HEK293T (cell line): Measurements from ENCODE around the gene ANGPT4.

Experiments used
- ARNT ChIP-seq: fragments of 450-650 bp; IDR thresholded peaks from 2 replicates; pipeline ENCODE4 v1.6.1; 2017; ENCODE audit warnings: mild to moderate bottlenecking
- BHLHE40 ChIP-seq: fragments of 450-650 bp; IDR thresholded peaks from 2 replicates; pipeline ENCODE4 v1.6.1; 2016; ENCODE audit warnings: mild to moderate bottlenecking, moderate library complexity, borderline replicate concordance
- FOXA1 ChIP-seq: fragments of 450-650 bp; IDR thresholded peaks from 2 replicates; pipeline ENCODE4 v1.6.1; 2016; ENCODE audit warnings: mild to moderate bottlenecking
- FOXK2 ChIP-seq: fragments of 450-650 bp; IDR thresholded peaks from 2 replicates; pipeline ENCODE4 v1.6.1; 2016; ENCODE audit warnings: mild to moderate bottlenecking
- FOXM1 ChIP-seq: fragments of 450-650 bp; IDR thresholded peaks from 2 replicates; pipeline ENCODE4 v1.6.1; 2017; ENCODE audit warnings: mild to moderate bottlenecking, borderline replicate concordance
- HDGF ChIP-seq: fragments of 450-650 bp; IDR thresholded peaks from 2 replicates; pipeline ENCODE4 v1.6.1; 2017; ENCODE audit warnings: antibody characterized with exemption, borderline replicate concordance
- LEF1 ChIP-seq: fragments of 450-650 bp; IDR thresholded peaks from 2 replicates; pipeline ENCODE4 v1.6.1; 2017; ENCODE audit warnings: mild to moderate bottlenecking, borderline replicate concordance
- NFRKB ChIP-seq: fragments of 450-650 bp; IDR thresholded peaks from 2 replicates; pipeline ENCODE4 v1.6.1; 2016; ENCODE audit warnings: mild to moderate bottlenecking, moderate library complexity
- SP1 ChIP-seq: fragments of 450-650 bp; IDR thresholded peaks from 2 replicates; pipeline ENCODE4 v1.6.1; 2017
- TARDBP ChIP-seq: fragments of 450-650 bp; IDR thresholded peaks from 2 replicates; pipeline ENCODE4 v1.6.1; 2016
- ZNF384 ChIP-seq: fragments of 450-650 bp; IDR thresholded peaks from 2 replicates; pipeline ENCODE4 v1.6.1; 2016

GRCh38 chr20:881783-882144, 34.4 kb downstream of the ANGPT4 start:
- no peak for TF ChIP-seq FOXM1
- no peak for TF ChIP-seq SP1
- no peak for TF ChIP-seq HDGF
- TF ChIP-seq LEF1, result no peak
- TF ChIP-seq NFRKB, result no peak
- no peak for TF ChIP-seq FOXK2
- TF ChIP-seq FOXA1, result no peak
- no peak for TF ChIP-seq ZNF384
- TF ChIP-seq ARNT, result no peak
- no peak for TF ChIP-seq BHLHE40
- TF ChIP-seq TARDBP, result no peak
